ENCODE results near the gene PMEPA1. TPM values are rescaled to one million over a fixed set of nuclear protein-coding genes. Genes with fewer than 3 reads are reported as not detected.
A peak's percentile ranks its signal among the peaks of the same experiment; 100 is the strongest.

PMEPA1 gene
- total RNA-seq: 1 to 10 TPM in 1 of 2 experiments, under 1 TPM in 1; 0.76 to 1.3 TPM

GRCh38 chr20:57709823-57710799, at the start of gene PMEPA1:
TSS of gene PMEPA1 (minus strand) at chr20:57710015. CDS start at chr20:57709582, 433 bp downstream.
- Mint-ChIP-seq H3K4me3 (peak within 1 kb of the TSS; percentile 73), H3K27ac (no peak within 1 kb of the TSS), H3K9me3 (no peaks in the 10 kb centered on the region), H3K36me3 (ENCODE audit: low read depth) (no peaks in the 10 kb centered on the region), H3K4me1 (peaks cover 12% of the 10 kb centered on the region), H3K27me3 (peaks cover 38% of the 10 kb centered on the region)
- ChIA-PET POLR2A (interaction anchor here (1.2 to 2.3 kb wide), 3 partner anchors 12 to 158 kb away, joined by 3 to 9 read pairs (median 6); partner anchors contain the start of gene ZBP1), CTCF (interaction anchor here (0.9 to 2.3 kb wide), 4 partner anchors 16 to 525 kb away, joined by 3 to 5 read pairs (median 4); partner anchors contain the start of gene ZBP1)
- DNase-seq: peak; percentile 85

GRCh38 chr20:57757767-57758166, 48.0 kb upstream of the PMEPA1 start:
- Mint-ChIP-seq H3K4me3 (no peak overlapping the region), H3K27ac (no peak overlapping the region), H3K36me3 (ENCODE audit: low read depth) (no peaks in the 10 kb centered on the region), H3K4me1 (no peaks in the 10 kb centered on the region), H3K9me3 (peaks cover 5% of the 10 kb centered on the region), H3K27me3 (peaks cover 30% of the 10 kb centered on the region)
- no peak for DNase-seq
- CTCF ChIA-PET: no interaction called here
- POLR2A ChIA-PET: no interaction called here

- ChIA-PET POLR2A (no interaction called here), CTCF (no interaction called here)
- Mint-ChIP-seq H3K36me3 (ENCODE audit: low read depth) (no peaks in the 10 kb centered on the region), H3K4me1 (no peaks in the 10 kb centered on the region), H3K4me3 (no peak overlapping the region), H3K27me3 (peaks cover 23% of the 10 kb centered on the region), H3K9me3 (peaks cover 5% of the 10 kb centered on the region), H3K27ac (no peak overlapping the region)
- DNase-seq: no peak
Observed at GRCh38 chr20:57756921-57757320, 47.1 kb upstream of the PMEPA1 start.

DNA sequence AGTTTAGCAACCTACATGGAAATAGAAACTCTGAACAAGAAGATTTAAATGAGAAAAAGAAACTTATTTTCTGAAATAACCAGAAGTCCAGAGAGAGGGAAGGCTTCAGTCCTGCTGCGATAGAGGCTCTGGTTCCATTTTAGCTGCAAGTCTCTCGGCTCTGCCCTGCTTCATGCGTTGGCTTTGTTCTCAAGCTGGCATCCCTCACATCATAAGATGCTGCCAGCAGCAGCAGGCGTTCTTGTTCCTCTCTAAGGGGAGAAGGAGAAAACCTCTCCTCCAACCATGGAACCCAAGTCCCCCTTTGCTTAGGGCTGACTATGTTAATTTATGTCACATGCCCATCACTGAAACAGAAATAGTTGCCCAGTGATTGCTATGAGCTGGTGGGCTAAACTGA, 46.4 kb upstream of the PMEPA1 start:
- no peak overlapping the region for H3K27ac Mint-ChIP-seq
- H3K27me3 Mint-ChIP-seq: peaks cover 27% of the 10 kb centered on the region
- DNase-seq: no peak
- CTCF ChIA-PET: no interaction called here
- no peaks in the 10 kb centered on the region for H3K36me3 Mint-ChIP-seq (ENCODE audit: low read depth)
- POLR2A ChIA-PET: no interaction called here
- no peak overlapping the region for H3K4me3 Mint-ChIP-seq
- H3K4me1 Mint-ChIP-seq: no peaks in the 10 kb centered on the region
- H3K9me3 Mint-ChIP-seq: peaks cover 5% of the 10 kb centered on the region

- peaks cover 30% of the 10 kb centered on the region for H3K27me3 Mint-ChIP-seq
- no peak for DNase-seq
- H3K27ac Mint-ChIP-seq: no peak overlapping the region
- H3K4me3 Mint-ChIP-seq: no peak overlapping the region
- H3K9me3 Mint-ChIP-seq: peaks cover 5% of the 10 kb centered on the region
- H3K36me3 Mint-ChIP-seq (ENCODE audit: low read depth): no peaks in the 10 kb centered on the region
- no peaks in the 10 kb centered on the region for H3K4me1 Mint-ChIP-seq
- ChIA-PET CTCF (no interaction called here), POLR2A (no interaction called here)
Observed at GRCh38 chr20:57755609-57756008, 45.8 kb upstream of the PMEPA1 start.

GRCh38 chr20:57754190-57754589, 44.4 kb upstream of the PMEPA1 start:
- Mint-ChIP-seq H3K27me3 (peaks cover 28% of the 10 kb centered on the region), H3K4me1 (peaks cover 3% of the 10 kb centered on the region), H3K36me3 (ENCODE audit: low read depth) (no peaks in the 10 kb centered on the region), H3K4me3 (no peak overlapping the region), H3K9me3 (peaks cover 2% of the 10 kb centered on the region), H3K27ac (no peak overlapping the region)
- ChIA-PET POLR2A (no interaction called here), CTCF (no interaction called here)
- DNase-seq: no peak

GRCh38 chr20:57753332-57754164, 43.7 kb upstream of the PMEPA1 start:
- Mint-ChIP-seq H3K4me3 (no peak overlapping the region), H3K4me1 (peaks cover 9% of the 10 kb centered on the region)

GRCh38 chr20:57751411-57751810, 41.6 kb upstream of the PMEPA1 start:
- H3K9me3 Mint-ChIP-seq: peaks cover 2% of the 10 kb centered on the region
- H3K27me3 Mint-ChIP-seq: peaks cover 27% of the 10 kb centered on the region
- peaks cover 11% of the 10 kb centered on the region for H3K4me1 Mint-ChIP-seq
- no peak overlapping the region for H3K4me3 Mint-ChIP-seq
- POLR2A ChIA-PET: no interaction called here
- H3K27ac Mint-ChIP-seq: no peak overlapping the region
- H3K36me3 Mint-ChIP-seq (ENCODE audit: low read depth): no peaks in the 10 kb centered on the region
- DNase-seq: no peak
- CTCF ChIA-PET: no interaction called here

More at GRCh38 chr20:57753332-57754164, 43.7 kb upstream of the PMEPA1 start:
- Mint-ChIP-seq H3K9me3 (peaks cover 2% of the 10 kb centered on the region), H3K36me3 (ENCODE audit: low read depth) (no peaks in the 10 kb centered on the region), H3K27me3 (peaks cover 29% of the 10 kb centered on the region), H3K27ac (no peak overlapping the region)
- DNase-seq: no peak
- ChIA-PET CTCF (no interaction called here), POLR2A (no interaction called here)

DNA sequence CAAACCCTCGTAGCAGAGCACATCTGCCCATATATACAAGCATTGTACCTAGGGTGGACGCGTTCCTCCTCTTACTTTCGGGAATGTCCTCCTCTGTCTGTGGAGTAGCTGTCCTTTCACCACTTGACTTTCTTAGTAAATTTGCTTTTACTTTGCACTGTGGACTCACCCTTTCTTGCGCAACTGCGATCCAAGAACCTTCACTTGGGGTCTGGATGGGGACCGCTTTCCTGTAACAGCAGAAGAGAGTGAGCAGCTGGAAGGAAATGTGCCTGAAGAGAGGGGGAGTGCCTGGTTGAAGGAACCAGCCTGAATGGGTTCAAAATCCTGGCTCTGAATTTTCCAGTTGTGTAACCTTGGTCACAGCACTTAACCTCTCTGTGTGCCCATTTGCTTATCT, 40.1 kb upstream of the PMEPA1 start:
- H3K9me3 Mint-ChIP-seq: no peaks in the 10 kb centered on the region
- peaks cover 11% of the 10 kb centered on the region for H3K4me1 Mint-ChIP-seq
- POLR2A ChIA-PET: interaction anchor here (1.7 kb wide), 1 partner anchor 131 kb away, joined by 5 read pairs; no protein-coding TSS in a partner anchor
- DNase-seq: no peak
- H3K27me3 Mint-ChIP-seq: peaks cover 21% of the 10 kb centered on the region
- CTCF ChIA-PET: no interaction called here
- H3K27ac Mint-ChIP-seq: no peak overlapping the region
- H3K36me3 Mint-ChIP-seq (ENCODE audit: low read depth): no peaks in the 10 kb centered on the region
- no peak overlapping the region for H3K4me3 Mint-ChIP-seq

- H3K27me3 Mint-ChIP-seq: peaks cover 19% of the 10 kb centered on the region
- POLR2A ChIA-PET: interaction anchor here (1.7 kb wide), 1 partner anchor 130 kb away, joined by 5 read pairs; no protein-coding TSS in a partner anchor
- DNase-seq: no peak
- H3K27ac Mint-ChIP-seq: no peak overlapping the region
- H3K4me1 Mint-ChIP-seq: peaks cover 11% of the 10 kb centered on the region
- no peaks in the 10 kb centered on the region for H3K36me3 Mint-ChIP-seq (ENCODE audit: low read depth)
- H3K4me3 Mint-ChIP-seq: no peak overlapping the region
- CTCF ChIA-PET: no interaction called here
- no peaks in the 10 kb centered on the region for H3K9me3 Mint-ChIP-seq
Observed at GRCh38 chr20:57749131-57749690, 39.4 kb upstream of the PMEPA1 start.

DNA sequence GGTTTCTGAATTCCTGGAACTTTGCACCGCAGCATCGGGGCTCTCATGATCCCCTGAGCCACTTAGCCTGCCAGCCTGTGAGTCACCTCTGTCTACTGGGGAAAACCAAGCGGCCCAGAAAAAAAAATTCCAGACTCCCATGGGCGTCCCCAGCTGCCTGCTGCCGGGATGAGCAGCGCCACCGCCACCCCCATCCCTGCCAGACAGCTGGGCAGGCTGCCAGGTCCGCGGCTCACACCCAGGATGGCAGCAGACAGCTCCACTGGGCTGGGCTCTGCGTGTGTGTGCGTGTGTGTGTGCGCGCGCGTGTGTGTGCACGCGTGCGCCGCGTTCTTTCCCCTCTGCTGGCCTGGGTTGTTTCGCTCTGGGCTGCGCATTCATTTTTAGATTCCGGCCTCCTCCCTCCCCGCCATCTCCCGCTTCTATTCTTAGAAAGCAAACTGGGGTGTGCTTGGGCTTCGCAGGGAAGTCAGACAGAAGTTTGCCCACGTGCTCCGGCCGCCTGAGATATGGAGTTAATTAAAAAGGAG, 38.9 kb upstream of the PMEPA1 start:
- H3K27ac Mint-ChIP-seq: no peak overlapping the region
- no peaks in the 10 kb centered on the region for H3K36me3 Mint-ChIP-seq (ENCODE audit: low read depth)

GRCh38 chr20:57747861-57748481, 38.2 kb upstream of the PMEPA1 start:
- no peak for DNase-seq
- no peak overlapping the region for H3K27ac Mint-ChIP-seq
- H3K36me3 Mint-ChIP-seq (ENCODE audit: low read depth): no peaks in the 10 kb centered on the region
- peaks cover 11% of the 10 kb centered on the region for H3K4me1 Mint-ChIP-seq
- H3K27me3 Mint-ChIP-seq: peaks cover 24% of the 10 kb centered on the region
- H3K9me3 Mint-ChIP-seq: no peaks in the 10 kb centered on the region
- CTCF ChIA-PET: no interaction called here
- POLR2A ChIA-PET: interaction anchor here (1.7 kb wide), 1 partner anchor 129 kb away, joined by 5 read pairs; no protein-coding TSS in a partner anchor
- no peak overlapping the region for H3K4me3 Mint-ChIP-seq

More for the DNA sequence above, 38.9 kb upstream of the PMEPA1 start:
- peak; percentile 51 for DNase-seq
- POLR2A ChIA-PET: interaction anchor here (1.7 kb wide), 1 partner anchor 129 kb away, joined by 5 read pairs; no protein-coding TSS in a partner anchor
- Mint-ChIP-seq H3K27me3 (peaks cover 19% of the 10 kb centered on the region), H3K4me1 (peaks cover 11% of the 10 kb centered on the region), H3K4me3 (peak overlapping the region; percentile 11), H3K9me3 (no peaks in the 10 kb centered on the region)
- CTCF ChIA-PET: no interaction called here

Measured in activated CD4-positive, alpha-beta memory T cell treated with anti-CD3 and anti-CD28 coated beads, Interleukin-2, amount 10 ng/mL, durations not matched to agents 7 days and 5 days (primary cell).